ENCODE measurements around the gene CX3CR1.

The CX3CR1 gene

GRCh38 chr3:39241561-39241960 is 38.3 kb downstream of the CX3CR1 start (continued):
- TF ChIP-seq TSHZ1 (tag by site-specific recombination; IDR thresholded peaks at IDR 0.05; ENCODE audit: borderline replicate concordance) (no peak), ZNF175 (tag by site-specific recombination; IDR thresholded peaks at IDR 0.05) (no peak), SP3 (tag by site-specific recombination; IDR thresholded peaks at IDR 0.05) (no peak), KLF9 (tag by site-specific recombination; IDR thresholded peaks at IDR 0.05; ENCODE audit: low read depth) (no peak)

GRCh38 chr3:39237027-39237426 is 42.8 kb downstream of the CX3CR1 start:
- no peaks in the 10 kb centered on the region for H3K4me1 ChIP-seq (ENCODE audit: control insufficient read depth, insufficient read depth, low read length)
- TF ChIP-seq ZNF223 (tag by site-specific recombination; IDR thresholded peaks at IDR 0.05) (no peak), ZNF677 (tag by site-specific recombination; IDR thresholded peaks at IDR 0.05) (no peak), ZNF426 (tag by site-specific recombination; IDR thresholded peaks at IDR 0.05) (no peak), ZNF777 (tag by site-specific recombination; IDR thresholded peaks at IDR 0.05; ENCODE audit: borderline replicate concordance) (no peak), HOXC10 (CRISPR knock-in tag; IDR thresholded peaks at IDR 0.05) (no peak), ZFP3 (tag by site-specific recombination; IDR thresholded peaks at IDR 0.05; ENCODE audit: low read depth) (no peak), ZNF140 (tag by site-specific recombination; IDR thresholded peaks at IDR 0.05) (no peak), ZNF354C (tag by site-specific recombination; IDR thresholded peaks at IDR 0.05; ENCODE audit: borderline replicate concordance, low read depth) (no peak), ATF2 (tag by site-specific recombination; IDR thresholded peaks at IDR 0.05; ENCODE audit: low read depth) (no peak), ZNF707 (tag by site-specific recombination; IDR thresholded peaks at IDR 0.05) (no peak), ZNF19 (tag by site-specific recombination; IDR thresholded peaks at IDR 0.05; ENCODE audit: low read depth) (no peak), ZNF830 (tag by site-specific recombination; IDR thresholded peaks at IDR 0.05; ENCODE audit: low read depth) (no peak)
- H3K36me3 ChIP-seq (ENCODE audit: control insufficient read depth in 2 of 2, insufficient read depth in 1 of 2, low read length in 2 of 2), result no peaks in the 10 kb centered on the region
- no peak overlapping the region for H3K4me3 ChIP-seq (ENCODE audit: low read depth, low read length)
- CTCF ChIA-PET, result no interaction called here
- no peaks in the 10 kb centered on the region for H3K9me3 ChIP-seq (ENCODE audit: control insufficient read depth, insufficient read depth, low read depth, low read length)
- no peak overlapping the region for H3K27ac ChIP-seq (ENCODE audit: extremely low read depth, low read depth, low read length)
- POLR2A ChIA-PET, result no interaction called here

GRCh38 chr3:39234651-39235050 is 45.2 kb downstream of the CX3CR1 start:
- ChIA-PET POLR2A (no interaction called here), CTCF (interaction anchor here (0.6 kb wide), 1 partner anchor 32 kb away, joined by 4 read pairs; no protein-coding TSS in a partner anchor)
- H3K4me1 ChIP-seq (ENCODE audit: control insufficient read depth, insufficient read depth, low read length), result no peaks in the 10 kb centered on the region
- TF ChIP-seq ZNF501 (tag by site-specific recombination; IDR thresholded peaks at IDR 0.05), result no peak
- TF ChIP-seq ZNF658 (tag by site-specific recombination; IDR thresholded peaks at IDR 0.05), result no peak
- TF ChIP-seq ZNF433 (tag by site-specific recombination; IDR thresholded peaks at IDR 0.05; ENCODE audit: low read depth), result no peak
- H3K9me3 ChIP-seq (ENCODE audit: control insufficient read depth, insufficient read depth, low read depth, low read length), result no peaks in the 10 kb centered on the region
- H3K27ac ChIP-seq (ENCODE audit: extremely low read depth, low read depth, low read length), result no peak overlapping the region
- H3K36me3 ChIP-seq (ENCODE audit: control insufficient read depth in 2 of 2, insufficient read depth in 1 of 2, low read length in 2 of 2), result no peaks in the 10 kb centered on the region
- H3K4me3 ChIP-seq (ENCODE audit: low read depth, low read length), result no peak overlapping the region
